SU-DHL-6 (cell line): ENCODE results near the gene PLB1.

Experiments used
- H2AFZ ChIP-seq: fragments of 200-600 bp; sonication (generic); 2 replicates; pipeline ENCODE4 v1.6.1; 2014; ENCODE audit warnings: low read depth, mild to moderate bottlenecking, moderate library complexity, mixed read lengths, antibody characterized with exemption, low read length; ENCODE audit not compliant: severe bottlenecking
- H3F3A ChIP-seq: fragments of 200-600 bp; shearing (Covaris generic); 2 replicates; pipeline ENCODE4 v1.6.0; 2016; ENCODE audit warnings: antibody characterized with exemption, mild to moderate bottlenecking; ENCODE audit not compliant: insufficient read depth
- H3K27ac ChIP-seq: fragments of 200-600 bp; sonication (generic); 2 replicates; pipeline ENCODE4 v1.5.1; 2016; ENCODE audit warnings: low read depth, mild to moderate bottlenecking, low read length, moderate library complexity, mixed read lengths
- H3K27me3 ChIP-seq: fragments of 200-600 bp; sonication (generic), shearing (Covaris generic); 2 replicates; pipeline ENCODE4 v1.6.0; 2014; ENCODE audit warnings: mild to moderate bottlenecking, low read length
- H3K36me3 ChIP-seq: fragments of 200-600 bp; sonication (generic); 2 replicates; pipeline ENCODE4 v1.6.1; 2014; ENCODE audit warnings: mild to moderate bottlenecking, low read length, mixed read lengths
- H3K4me2 ChIP-seq: fragments of 300-600, 200-600 bp; shearing (Covaris generic), sonication (generic); 2 replicates; pipeline ENCODE4 v1.6.0; 2014; ENCODE audit warnings: low read length, low read depth, mild to moderate bottlenecking; ENCODE audit not compliant: poor library complexity, severe bottlenecking
- H3K4me3 ChIP-seq: fragments of 200-600 bp; sonication (generic); 2 replicates; pipeline ENCODE4 v1.5.1; 2014; ENCODE audit warnings: antibody characterized with exemption, low read length, mild to moderate bottlenecking, mixed read lengths; ENCODE audit not compliant: insufficient read depth, poor library complexity, severe bottlenecking
- H3K79me2 ChIP-seq: fragments of 200-600 bp; sonication (generic); 2 replicates; pipeline ENCODE4 v1.6.1; 2014; ENCODE audit warnings: mild to moderate bottlenecking, low read length, moderate library complexity; ENCODE audit not compliant: insufficient read depth
- H3K9ac ChIP-seq: fragments of 200-600 bp; sonication (generic); 2 replicates; pipeline ENCODE4 v1.7.0; 2014; ENCODE audit warnings: mild to moderate bottlenecking, low read length
- H3K9me2 ChIP-seq: fragments of 200-600 bp; sonication (generic); replicated peaks from 2 replicates; pipeline ENCODE4 v1.6.1; 2014; ENCODE audit warnings: low read length; ENCODE audit not compliant: insufficient read depth
- H3K9me3 ChIP-seq: fragments of 200-600 bp; sonication (generic); 2 replicates; pipeline ENCODE4 v1.6.1; 2014; ENCODE audit warnings: low read length, mixed read lengths; ENCODE audit not compliant: insufficient read depth
- H4K20me1 ChIP-seq: fragments of 200-600 bp; sonication (generic); 2 replicates; pipeline ENCODE4 v1.6.1; 2014; ENCODE audit warnings: low read depth, mild to moderate bottlenecking, antibody characterized with exemption, low read length, moderate library complexity, mixed read lengths
- CTCF ChIP-seq: fragments of 200-600 bp; sonication (generic); IDR thresholded peaks from one replicate; pipeline ENCODE4 v1.5.1; 2017; ENCODE audit warnings: antibody characterized with exemption, mild to moderate bottlenecking, low read length, moderate library complexity; ENCODE audit not compliant: insufficient read depth, poor library complexity, severe bottlenecking
- EZH2phosphoT487 ChIP-seq: fragments of 200-600 bp; sonication (generic), shearing (Covaris generic); conservative IDR thresholded peaks from 2 replicates; pipeline ENCODE4 v1.6.1; 2018; ENCODE audit warnings: mild to moderate bottlenecking, antibody characterized with exemption, low read length, moderate library complexity, mixed read lengths

Gene PLB1

GRCh38 chr2:28662468-28663181 lies 166.8 kb downstream of the PLB1 start:
- H2AFZ ChIP-seq: no peak overlapping the region
- no peak overlapping the region for H3K27ac ChIP-seq
- H3K9ac ChIP-seq: no peak overlapping the region
- no peaks in the 10 kb centered on the region for H3K79me2 ChIP-seq
- H3K4me3 ChIP-seq: no peak overlapping the region
- H3K9me2 ChIP-seq: no peaks in the 10 kb centered on the region
- H3F3A ChIP-seq: no peaks in the 10 kb centered on the region
- no peaks in the 10 kb centered on the region for H3K27me3 ChIP-seq
- H3K4me2 ChIP-seq: no peak overlapping the region
- H3K36me3 ChIP-seq: no peaks in the 10 kb centered on the region
- TF ChIP-seq EZH2phosphoT487: no peak
- no peak for TF ChIP-seq CTCF
- H3K9me3 ChIP-seq: no peaks in the 10 kb centered on the region
- no peaks in the 10 kb centered on the region for H4K20me1 ChIP-seq

GRCh38 chr2:28663359-28663758 lies 167.5 kb downstream of the PLB1 start:
- Histone ChIP-seq H4K20me1 (no peaks in the 10 kb centered on the region), H3K36me3 (no peaks in the 10 kb centered on the region), H3F3A (no peaks in the 10 kb centered on the region), H3K4me3 (no peak overlapping the region), H3K79me2 (no peaks in the 10 kb centered on the region), H3K9ac (no peak overlapping the region), H3K9me3 (no peaks in the 10 kb centered on the region), H3K27ac (no peak overlapping the region), H3K9me2 (no peaks in the 10 kb centered on the region), H3K4me2 (no peak overlapping the region), H2AFZ (no peak overlapping the region), H3K27me3 (no peaks in the 10 kb centered on the region)
- TF ChIP-seq EZH2phosphoT487 (no peak), CTCF (no peak)

GRCh38 chr2:28664120-28664842 lies 168.4 kb downstream of the PLB1 start:
- no peak overlapping the region for H2AFZ ChIP-seq
- TF ChIP-seq EZH2phosphoT487 (no peak), CTCF (no peak)
- no peak overlapping the region for H3K9ac ChIP-seq
- no peak overlapping the region for H3K27ac ChIP-seq
- H3K9me2 ChIP-seq: no peaks in the 10 kb centered on the region
- H3K4me2 ChIP-seq: no peak overlapping the region
- H3K27me3 ChIP-seq: no peaks in the 10 kb centered on the region
- H3K36me3 ChIP-seq: no peaks in the 10 kb centered on the region
- no peaks in the 10 kb centered on the region for H3K9me3 ChIP-seq
- no peak overlapping the region for H3K4me3 ChIP-seq
- no peaks in the 10 kb centered on the region for H3F3A ChIP-seq
- H4K20me1 ChIP-seq: no peaks in the 10 kb centered on the region
- no peaks in the 10 kb centered on the region for H3K79me2 ChIP-seq
